Epithelial cell of proximal tubule (primary cell): ENCODE data around the gene TTLL10. TPM values are rescaled to one million over a fixed set of nuclear protein-coding genes. Genes with fewer than 3 reads are reported as not detected.

Experiments
- DNase-seq: peaks from one replicate; pipeline ENCODE4 v3.0.0-alpha.2; 2011; ENCODE audit warnings: low read depth
- H3K4me3 ChIP-seq: 2 replicates; pipeline ENCODE4 v1.5.1; 2011; ENCODE audit warnings: low read depth, mild to moderate bottlenecking, low read length
- total RNA-seq: library from RNA; depleted of rRNA; stranded (reverse); fragments of >200 nt; gene quantifications from 2 replicates; pipeline ENCODE4 v1.2.3, GENCODE V29; 2015
- TF ChIP-seq, protein P1 (sequence below): conservative IDR thresholded peaks from 2 replicates; pipeline ENCODE4 v1.5.1; 2012; ENCODE audit warnings: low read depth, mild to moderate bottlenecking, low read length

Gene TTLL10
- total RNA-seq, 1 donor from 2014 or later = not detected

DNA sequence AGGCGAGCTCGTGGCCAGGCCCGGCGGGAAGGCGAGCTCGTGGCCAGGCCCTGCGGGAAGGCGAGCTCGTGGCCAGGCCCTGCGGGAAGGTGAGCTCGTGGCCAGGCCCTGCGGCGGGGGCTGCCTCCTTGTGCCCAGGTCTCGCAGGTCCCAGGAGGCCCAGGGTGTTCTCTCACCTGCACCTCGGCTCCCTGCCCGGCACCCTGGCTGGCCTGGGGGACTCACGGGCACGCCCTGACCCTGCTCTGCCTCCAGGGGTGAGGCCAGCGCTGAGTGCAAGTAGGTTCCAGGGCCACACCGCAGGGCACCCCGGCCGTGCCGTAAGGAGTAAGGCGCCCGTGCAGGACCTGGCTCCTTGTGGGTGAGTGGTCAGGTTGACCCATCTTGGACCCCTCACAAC, 53.7 kb downstream of the TTLL10 start:
- no peak overlapping the region for H3K4me3 ChIP-seq
- DNase-seq = no peak
- TF ChIP-seq, protein P1, sequence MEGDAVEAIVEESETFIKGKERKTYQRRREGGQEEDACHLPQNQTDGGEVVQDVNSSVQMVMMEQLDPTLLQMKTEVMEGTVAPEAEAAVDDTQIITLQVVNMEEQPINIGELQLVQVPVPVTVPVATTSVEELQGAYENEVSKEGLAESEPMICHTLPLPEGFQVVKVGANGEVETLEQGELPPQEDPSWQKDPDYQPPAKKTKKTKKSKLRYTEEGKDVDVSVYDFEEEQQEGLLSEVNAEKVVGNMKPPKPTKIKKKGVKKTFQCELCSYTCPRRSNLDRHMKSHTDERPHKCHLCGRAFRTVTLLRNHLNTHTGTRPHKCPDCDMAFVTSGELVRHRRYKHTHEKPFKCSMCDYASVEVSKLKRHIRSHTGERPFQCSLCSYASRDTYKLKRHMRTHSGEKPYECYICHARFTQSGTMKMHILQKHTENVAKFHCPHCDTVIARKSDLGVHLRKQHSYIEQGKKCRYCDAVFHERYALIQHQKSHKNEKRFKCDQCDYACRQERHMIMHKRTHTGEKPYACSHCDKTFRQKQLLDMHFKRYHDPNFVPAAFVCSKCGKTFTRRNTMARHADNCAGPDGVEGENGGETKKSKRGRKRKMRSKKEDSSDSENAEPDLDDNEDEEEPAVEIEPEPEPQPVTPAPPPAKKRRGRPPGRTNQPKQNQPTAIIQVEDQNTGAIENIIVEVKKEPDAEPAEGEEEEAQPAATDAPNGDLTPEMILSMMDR = no peak

DNA sequence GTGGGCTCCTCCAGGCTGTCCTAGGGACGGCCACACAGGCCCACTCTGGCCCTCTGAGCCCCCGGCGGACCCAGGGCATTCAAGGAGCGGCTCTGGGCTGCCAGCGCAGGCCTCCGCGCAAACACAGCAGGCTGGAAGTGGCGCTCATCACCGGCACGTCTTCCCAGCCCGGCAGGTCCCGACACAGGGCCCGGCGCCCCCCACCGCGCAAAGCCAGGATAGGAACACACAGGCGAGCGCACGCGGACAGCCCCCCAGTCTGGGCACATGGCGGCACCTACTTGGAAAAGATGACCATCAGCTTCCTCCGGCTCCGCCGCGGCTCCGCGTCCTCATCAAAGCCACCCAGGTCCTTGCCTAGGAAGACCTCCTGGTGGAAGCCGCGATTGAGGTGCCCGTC, 54.5 kb downstream of the TTLL10 start:
- H3K4me3 ChIP-seq = no peak overlapping the region
- TF ChIP-seq, protein P1 = no peak
- DNase-seq = no peak

DNA sequence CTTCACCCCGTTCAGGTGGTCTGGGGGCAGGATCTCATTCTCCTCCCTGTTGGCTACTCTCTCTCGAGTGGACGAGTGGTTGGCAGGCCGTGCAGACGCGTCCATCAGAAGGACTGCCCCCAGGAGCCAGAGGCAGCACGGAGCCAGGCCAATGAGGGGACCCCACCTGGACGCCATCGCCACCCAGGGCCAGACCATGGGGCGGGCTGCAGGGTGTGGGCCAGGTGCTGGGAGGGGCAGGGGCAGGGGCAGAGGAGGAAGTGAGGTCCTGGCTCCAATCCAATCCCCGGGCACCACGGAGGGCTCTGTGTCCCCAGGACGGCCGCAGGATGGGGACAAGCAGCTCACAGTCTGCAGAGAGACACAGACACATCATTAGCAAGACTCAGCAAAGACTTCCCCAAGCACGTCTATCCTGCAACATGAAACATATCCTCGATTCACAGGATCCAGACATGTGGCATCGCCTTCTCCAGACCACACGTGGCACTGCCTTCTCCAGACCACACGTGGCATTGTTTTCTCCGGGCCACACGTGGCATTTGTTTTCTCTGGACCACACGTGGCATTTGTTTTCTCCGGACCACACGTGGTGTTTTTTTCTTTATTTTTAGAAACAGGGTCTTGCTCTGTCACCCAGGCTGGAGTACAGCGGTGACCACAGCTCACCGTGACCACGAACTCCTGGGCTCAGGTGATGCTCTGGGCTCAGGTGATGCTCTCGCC, 55.1 kb downstream of the TTLL10 start:
- H3K4me3 ChIP-seq = no peak overlapping the region
- TF ChIP-seq, protein P1 = no peak
- DNase-seq = no peak

DNA sequence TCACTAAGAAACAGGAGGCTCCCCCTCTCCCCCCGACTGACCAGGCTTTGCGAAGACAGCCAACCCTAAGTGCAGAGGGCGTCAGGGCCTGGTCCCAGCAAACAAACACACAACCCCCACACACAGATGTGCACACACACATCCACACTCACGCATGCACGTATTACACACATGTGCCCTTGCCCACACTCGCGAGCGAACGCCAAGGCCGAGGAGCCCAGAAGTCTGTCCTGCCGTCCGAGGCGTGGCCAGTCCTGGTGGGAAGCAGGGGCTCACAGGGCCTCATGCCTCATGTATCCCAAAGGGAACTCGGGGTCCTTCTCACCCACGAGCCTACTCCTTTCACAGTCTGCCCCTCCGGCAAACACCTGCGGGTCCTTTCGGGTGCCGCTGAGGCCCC, 56.1 kb downstream of the TTLL10 start:
- DNase-seq = no peak
- TF ChIP-seq, protein P1 = no peak
- no peak overlapping the region for H3K4me3 ChIP-seq

DNA sequence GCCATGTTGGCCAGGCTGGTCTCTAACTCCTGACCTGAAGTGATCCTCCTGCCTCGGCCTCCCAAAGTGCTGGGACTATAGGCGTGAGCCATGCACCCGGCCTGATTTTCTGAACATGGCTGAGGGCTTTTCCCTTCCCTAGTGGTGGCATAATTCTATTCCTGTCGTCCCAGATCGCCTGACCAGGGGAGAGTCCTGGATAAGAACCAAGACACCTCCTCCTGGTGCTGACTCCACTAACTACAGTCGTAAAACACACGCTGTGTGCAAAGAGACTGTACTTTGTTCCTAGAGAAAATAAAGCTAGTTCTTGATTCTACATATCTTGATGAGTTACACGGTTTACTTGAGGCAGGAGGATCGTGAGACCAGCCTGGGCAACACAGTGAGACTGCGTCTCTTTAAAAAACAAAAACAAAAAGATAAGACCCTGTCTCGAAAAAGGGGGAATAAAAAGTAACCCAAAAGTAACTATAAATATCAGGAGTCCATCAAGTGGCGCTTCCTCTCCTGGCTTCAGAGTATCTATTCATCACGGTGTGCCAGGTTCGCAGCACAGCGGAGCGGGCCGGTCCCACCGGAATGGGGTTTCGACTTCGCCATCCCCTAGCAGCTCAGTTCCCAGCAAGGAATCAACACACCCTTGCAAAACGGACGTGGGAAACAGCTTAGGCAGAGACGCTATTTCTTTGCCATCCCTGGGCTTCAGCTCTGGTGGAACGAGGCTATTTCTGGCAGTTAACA, 57.1 kb downstream of the TTLL10 start:
- H3K4me3 ChIP-seq = peak overlapping the region; percentile 72
- TF ChIP-seq, protein P1 = peak; percentile 58
- DNase-seq = peak; percentile 52

DNA sequence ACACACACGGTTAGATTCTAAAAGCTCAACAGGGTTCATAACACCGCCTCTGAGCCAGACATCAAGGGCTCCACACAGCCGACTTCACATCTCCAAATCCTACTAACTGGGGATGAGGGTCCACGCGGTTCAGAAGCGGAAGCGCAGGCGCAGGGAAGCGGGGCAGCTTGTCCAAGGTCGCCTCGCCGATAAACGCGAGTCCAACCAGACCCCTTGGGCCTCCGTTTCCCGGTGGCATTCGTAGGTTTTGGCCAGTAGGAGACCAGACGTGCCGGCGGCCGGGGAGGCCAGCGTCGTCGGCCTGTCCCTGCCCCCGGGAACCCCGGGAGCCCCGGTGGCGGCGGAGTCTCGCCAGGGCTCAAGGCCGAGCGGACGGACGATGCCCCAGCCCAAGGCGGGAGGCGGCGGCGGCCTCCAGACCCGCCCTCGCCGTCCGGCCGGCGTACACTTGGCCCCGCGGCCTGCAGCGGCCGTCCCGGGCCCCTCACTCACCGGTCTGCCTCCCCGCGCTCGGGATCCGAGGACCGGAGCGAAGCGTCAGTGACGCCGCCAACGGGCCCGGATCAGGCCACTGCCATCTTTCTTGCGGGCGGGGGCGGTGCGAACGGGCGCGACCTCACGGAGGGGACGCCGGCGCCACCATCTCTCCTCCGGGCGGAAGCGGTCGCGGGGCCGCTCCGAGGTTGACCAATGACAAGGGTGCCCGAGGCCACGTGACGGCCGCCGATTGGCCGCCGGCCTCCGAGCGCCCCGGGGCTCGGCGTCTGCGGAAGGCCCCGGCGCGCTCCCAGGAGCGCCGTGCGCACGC, 57.9 kb downstream of the TTLL10 start, which contains the start of gene SDF4:
SDF4 (minus strand) TSS at position 602 of the 808 bp plus-strand sequence. CDS start 3,229 bp downstream, outside the sequence.
- peak; percentile 37 for DNase-seq
- peak within 1 kb of the TSS; percentile 72 for H3K4me3 ChIP-seq
- TF ChIP-seq, protein P1 = no peak
